IMR-90 (cell line): ENCODE data around the gene PDZD8. TPM values are rescaled to one million over a fixed set of nuclear protein-coding genes. Genes with fewer than 3 reads are reported as not detected.

Experiments
- ATAC-seq: fragments of 200-7000 bp; cut with Tn5 transposase; 2 replicates; pipeline ENCODE4 v1.9.1; 2020; ENCODE audit warnings: low read depth, mild to moderate bottlenecking, moderate library complexity
- BruUV-seq: library from RNA; stranded (reverse); fragments of 400-500 nt; replicated peaks from 2 replicates; lab custom pipeline; 2021; lab: Mats Ljungman, UMichigan
- CTCF ChIA-PET: fragments of 300-600 bp; formaldehyde crosslinking; extraction: SDS; loops from one replicate; lab custom pipeline; 2021; ENCODE audit warnings: antibody characterized with exemption; lab: Yijun Ruan, JAX
- POLR2A ChIA-PET: fragments of 300-600 bp; sonication (Branson Sonifier 250); formaldehyde crosslinking; loops from one replicate; lab custom pipeline; 2022; ENCODE audit warnings: antibody characterized with exemption; ENCODE audit not compliant: unreplicated experiment; lab: Charles Lee
- DNase-seq: peaks from one replicate; pipeline ENCODE4 v3.0.0; 2013
- H2AFZ ChIP-seq: replicated peaks from 2 replicates; pipeline ENCODE3; 2013; ENCODE audit warnings: low read length, mild to moderate bottlenecking; ENCODE audit not compliant: poor library complexity
- H2AK5ac ChIP-seq: 2 replicates; pipeline ENCODE4 v1.6.1; 2013; ENCODE audit warnings: low read depth, low read length, inconsistent platforms
- H2AK9ac ChIP-seq: replicated peaks from 2 replicates; pipeline ENCODE3; 2013; ENCODE audit warnings: mild to moderate bottlenecking, low read depth, low read length, moderate library complexity; ENCODE audit not compliant: poor library complexity
- H2BK120ac ChIP-seq: 2 replicates; pipeline ENCODE4 v1.6.1; 2013; ENCODE audit warnings: low read depth, low read length, inconsistent platforms
- H2BK15ac ChIP-seq: 3 replicates; pipeline ENCODE4 v1.6.1; 2013; ENCODE audit warnings: low read depth, low read length, inconsistent platforms
- H2BK20ac ChIP-seq: 2 replicates; pipeline ENCODE4 v1.6.1; 2013; ENCODE audit warnings: low read depth, mild to moderate bottlenecking, inconsistent platforms, low read length, moderate library complexity
- H2BK5ac ChIP-seq: 2 replicates; pipeline ENCODE4 v1.6.1; 2013; ENCODE audit warnings: mild to moderate bottlenecking, low read depth, low read length, inconsistent platforms; ENCODE audit not compliant: poor library complexity, severe bottlenecking
- H3K14ac ChIP-seq: replicated peaks from 2 replicates; pipeline ENCODE4 v1.6.1; 2013; ENCODE audit warnings: low read depth, low read length, inconsistent platforms
- H3K18ac ChIP-seq: 2 replicates; pipeline ENCODE4 v1.6.1; 2013; ENCODE audit warnings: low read depth, low read length, control low read depth
- H3K23ac ChIP-seq: 2 replicates; pipeline ENCODE4 v1.6.1; 2013; ENCODE audit warnings: low read depth, low read length, inconsistent platforms
- H3K27ac ChIP-seq: 2 replicates; pipeline ENCODE4 v1.5.1; 2013; ENCODE audit warnings: mild to moderate bottlenecking, control low read depth, low read length; ENCODE audit not compliant: insufficient read depth
- H3K27me3 ChIP-seq: 2 replicates; pipeline ENCODE4 v1.6.1; 2013; ENCODE audit warnings: low read length; ENCODE audit not compliant: control insufficient read depth, insufficient read depth
- H3K36me3 ChIP-seq: 2 replicates; pipeline ENCODE4 v1.6.1; 2013; ENCODE audit warnings: low read length, mixed read lengths; ENCODE audit not compliant: control insufficient read depth, insufficient read depth
- H3K4ac ChIP-seq: 2 replicates; pipeline ENCODE4 v1.6.1; 2013; ENCODE audit warnings: low read depth, low read length, inconsistent platforms
- H3K4me1 ChIP-seq: 2 replicates; pipeline ENCODE4 v1.6.1; 2013; ENCODE audit warnings: low read length, mixed read lengths; ENCODE audit not compliant: control insufficient read depth, insufficient read depth
- H3K4me2 ChIP-seq: 2 replicates; pipeline ENCODE4 v1.6.1; 2013; ENCODE audit warnings: low read depth, mild to moderate bottlenecking, control low read depth, low read length, moderate library complexity
- H3K4me3 ChIP-seq: 2 replicates; pipeline ENCODE4 v1.5.1; 2013; ENCODE audit warnings: low read depth, mild to moderate bottlenecking, control low read depth, low read length, moderate library complexity; ENCODE audit not compliant: insufficient read depth
- H3K56ac ChIP-seq: 2 replicates; pipeline ENCODE4 v1.6.1; 2013; ENCODE audit warnings: low read length, inconsistent platforms; ENCODE audit not compliant: insufficient read depth; ENCODE audit errors: extremely low read depth
- H3K79me1 ChIP-seq, 2 experiments: 2 replicates each; pipeline ENCODE4 v1.6.1; 2013; ENCODE audit warnings: low read length in 2 of 2, inconsistent platforms in 1 of 2, low read depth in 1 of 2
- H3K9ac ChIP-seq: 2 replicates; pipeline ENCODE4 v1.6.1; 2013; ENCODE audit warnings: low read depth, low read length, control low read depth
- H3K9me1 ChIP-seq: 2 replicates; pipeline ENCODE4 v1.6.1; 2013; ENCODE audit warnings: low read length, inconsistent platforms; ENCODE audit not compliant: insufficient read depth
- H3K9me3 ChIP-seq: 2 replicates; pipeline ENCODE4 v1.6.1; 2013; ENCODE audit warnings: low read length; ENCODE audit not compliant: control insufficient read depth, insufficient read depth
- H4K20me1 ChIP-seq: 2 replicates; pipeline ENCODE4 v1.6.1; 2013; ENCODE audit warnings: low read length, inconsistent platforms; ENCODE audit not compliant: insufficient read depth
- H4K5ac ChIP-seq: 2 replicates; pipeline ENCODE4 v1.6.1; 2013; ENCODE audit warnings: mild to moderate bottlenecking, low read depth, low read length, control low read depth
- H4K8ac ChIP-seq, 2 experiments: 2 replicates each; pipeline ENCODE4 v1.6.1; 2013; ENCODE audit warnings: low read depth in 2 of 2, low read length in 2 of 2, control low read depth in 1 of 2, inconsistent platforms in 1 of 2
- H4K91ac ChIP-seq: 2 replicates; pipeline ENCODE4 v1.6.1; 2013; ENCODE audit warnings: low read depth, low read length, inconsistent platforms; ENCODE audit not compliant: insufficient read depth
- CTCF ChIP-seq: conservative IDR thresholded peaks from 2 replicates; pipeline ENCODE4 v1.5.1; 2012; ENCODE audit warnings: mild to moderate bottlenecking, low read depth, low read length, improper control_type of control experiment
- FOS ChIP-seq: fragments of 150-350 bp; IDR thresholded peaks from 2 replicates; pipeline ENCODE4 v1.6.1; 2016; ENCODE audit warnings: low read depth, low read length
- NFE2L2 ChIP-seq: fragments of 150-350 bp; IDR thresholded peaks from 2 replicates; pipeline ENCODE4 v1.6.1; 2016; ENCODE audit warnings: low read depth, mild to moderate bottlenecking, low read length
- SMC3 ChIP-seq: fragments of 150-350 bp; IDR thresholded peaks from 2 replicates; pipeline ENCODE4 v1.6.1; 2016; ENCODE audit warnings: low read depth, mild to moderate bottlenecking, antibody characterized with exemption, low read length, moderate library complexity
- dilution Hi-C: fragments of 300-500 bp; cut with HindIII; formaldehyde crosslinking; loops from one replicate; pipeline ENCODE4 v1.14.3; 2018; ENCODE audit warnings: low sequenced_read_pairs; ENCODE audit not compliant: unreplicated experiment
- in situ Hi-C: fragments of 300-500 bp; cut with MboI; formaldehyde crosslinking; loops from 3 replicates; pipeline ENCODE4 v1.14.3; 2019; ENCODE audit warnings: low sequenced_read_pairs, inconsistent platforms, mixed read lengths
- intact Hi-C: fragments of 100-400 bp; cut with micrococcal nuclease; formaldehyde crosslinking; loops from 2 replicates; pipeline ENCODE4 v1.10.0; 2022
- polyA plus RNA-seq, 3 experiments: library from polyadenylated mRNA; depleted of rRNA; stranded (reverse); fragments of >200 nt; gene quantifications; 2 replicates each; pipeline ENCODE4 v1.2.3, GENCODE V29; 2012; ENCODE audit warnings: low replicate concordance in 1 of 3
- total RNA-seq: library from RNA; depleted of rRNA; stranded (reverse); fragments of >200 nt; gene quantifications from 2 replicates; pipeline ENCODE4 v1.2.3, GENCODE V29; 2012

Gene PDZD8
- total and polyA plus RNA-seq, 2 of the 4 experiments (the other 2 are of a cell fraction): 11.3 to 20.4 TPM

GRCh38 chr10:117318909-117319308 is 56.3 kb downstream of the PDZD8 start:
- CTCF ChIA-PET: interaction anchor here (0.6 to 4.1 kb wide), 10 partner anchors 9 to 185 kb away, joined by 3 to 37 read pairs (median 4); no protein-coding TSS in a partner anchor
- H3K79me1 ChIP-seq: peaks cover 5 to 11% of the 10 kb centered on the region in 2 experiments; a peak in 3 of 4 replicates
- no peak overlapping the region for H2BK120ac ChIP-seq
- H4K91ac ChIP-seq: no peak overlapping the region
- H3K14ac ChIP-seq: no peak overlapping the region
- H3K9me3 ChIP-seq: no peaks in the 10 kb centered on the region
- H2AFZ ChIP-seq: no peak overlapping the region
- no peak overlapping the region for H2BK5ac ChIP-seq
- H3K4me2 ChIP-seq: no peak overlapping the region
- intact Hi-C loops: no loop called here
- H2AK9ac ChIP-seq: no peak overlapping the region
- H3K18ac ChIP-seq: no peak overlapping the region
- POLR2A ChIA-PET: no interaction called here
- H3K27me3 ChIP-seq: no peaks in the 10 kb centered on the region
- H3K56ac ChIP-seq: no peak overlapping the region
- H3K4me1 ChIP-seq: 0 out of 2 replicates have a peak, but pooled peaks cover 2% of the 10 kb centered on the region
- DNase-seq: peak; percentile 35
- in situ Hi-C loops: loop anchor here (5.0 kb wide), 1 partner anchor 97 kb away; no protein-coding TSS in a partner anchor
- no peak overlapping the region for H3K27ac ChIP-seq
- peaks cover 5% of the 10 kb centered on the region; the same call in 1 of the 2 replicates for H4K20me1 ChIP-seq
- no peak for TF ChIP-seq SMC3
- peak; percentile 36; the same call in 1 of the 2 replicates for TF ChIP-seq CTCF
- no peak for TF ChIP-seq FOS
- no peak for TF ChIP-seq NFE2L2
- H3K36me3 ChIP-seq: no peaks in the 10 kb centered on the region
- H4K8ac ChIP-seq: no peak overlapping the region
- BruUV-seq: no TSS peak
- no peak overlapping the region for H3K23ac ChIP-seq
- H3K4me3 ChIP-seq: no peak overlapping the region
- no peaks in the 10 kb centered on the region for H3K9me1 ChIP-seq
- H2BK20ac ChIP-seq: no peak overlapping the region
- dilution Hi-C loops: no loop called here
- no peak overlapping the region for H4K5ac ChIP-seq
- peak; percentile 62 for ATAC-seq
- H3K9ac ChIP-seq: no peak overlapping the region
- H3K4ac ChIP-seq: no peak overlapping the region
- H2BK15ac ChIP-seq: no peak overlapping the region
- no peak overlapping the region for H2AK5ac ChIP-seq
